Neural cell (in vitro differentiated cells): ENCODE data around the gene PCNX1. TPM values are rescaled to one million over a fixed set of nuclear protein-coding genes. Genes with fewer than 3 reads are reported as not detected.

Source experiments
- H2AFZ ChIP-seq: fragments of 200-600, 300-800 bp; sonication (generic), shearing (Covaris generic); 2 replicates; pipeline ENCODE4 v1.6.0; 2014; ENCODE audit warnings: low read depth, mild to moderate bottlenecking, antibody characterized with exemption, low read length, moderate library complexity
- H3F3A ChIP-seq: fragments of 200-600 bp; shearing (Covaris generic); 2 replicates; pipeline ENCODE4 v1.6.1; 2016; ENCODE audit warnings: mild to moderate bottlenecking, moderate library complexity, mixed read lengths, antibody characterized with exemption, low read length; ENCODE audit not compliant: insufficient read depth, poor library complexity, severe bottlenecking
- H3K27ac ChIP-seq: fragments of 200-600, 300-800 bp; sonication (generic), shearing (Covaris generic); 2 replicates; pipeline ENCODE4 v1.5.1; 2014; ENCODE audit warnings: mild to moderate bottlenecking, low read length, moderate library complexity
- H3K27me3 ChIP-seq: fragments of 300-800, 200-600 bp; sonication (generic), shearing (Covaris generic); 2 replicates; pipeline ENCODE4 v1.6.0; 2014; ENCODE audit warnings: mild to moderate bottlenecking, low read depth, low read length, moderate library complexity; ENCODE audit not compliant: insufficient read depth
- H3K36me3 ChIP-seq: fragments of 300-800, 200-600 bp; sonication (generic), shearing (Covaris generic); 2 replicates; pipeline ENCODE4 v1.5.1; 2014; ENCODE audit warnings: mild to moderate bottlenecking, antibody characterized with exemption, low read length, moderate library complexity; ENCODE audit not compliant: insufficient read depth
- H3K4me2 ChIP-seq: fragments of 300-800, 200-600 bp; sonication (generic), shearing (Covaris generic); 2 replicates; pipeline ENCODE4 v1.6.0; 2014; ENCODE audit warnings: mild to moderate bottlenecking, low read length
- H3K4me3 ChIP-seq: fragments of 300-800, 200-600 bp; sonication (generic), shearing (Covaris generic); 2 replicates; pipeline ENCODE4 v1.5.1; 2014; ENCODE audit warnings: mild to moderate bottlenecking, low read length, moderate library complexity
- H3K79me2 ChIP-seq: fragments of 200-600 bp; shearing (Covaris generic); replicated peaks from 2 replicates; pipeline ENCODE4 v1.6.0; 2014; ENCODE audit warnings: mild to moderate bottlenecking, low read length, moderate library complexity; ENCODE audit not compliant: insufficient read depth
- H3K9ac ChIP-seq: fragments of 300-800, 200-600 bp; sonication (generic), shearing (Covaris generic); 2 replicates; pipeline ENCODE4 v1.6.1; 2016; ENCODE audit warnings: mild to moderate bottlenecking, low read length, mixed read lengths
- H3K9me2 ChIP-seq: fragments of 200-600 bp; shearing (Covaris generic); 2 replicates; pipeline ENCODE4 v1.6.1; 2016; ENCODE audit warnings: mild to moderate bottlenecking, low read length, mixed read lengths; ENCODE audit not compliant: insufficient read depth
- H3K9me3 ChIP-seq: fragments of 200-600, 300-800 bp; sonication (generic), shearing (Covaris generic); 2 replicates; pipeline ENCODE4 v1.6.1; 2016; ENCODE audit warnings: mild to moderate bottlenecking, mixed run types, low read length, moderate library complexity, mixed read lengths
- H4K20me1 ChIP-seq: fragments of 200-600 bp; shearing (Covaris generic); 2 replicates; pipeline ENCODE4 v1.6.1; 2016; ENCODE audit warnings: mild to moderate bottlenecking, mixed run types; ENCODE audit not compliant: insufficient read depth
- EP300 ChIP-seq: fragments of 450-650 bp; conservative IDR thresholded peaks from 2 replicates; pipeline ENCODE4 v1.6.1; 2014; ENCODE audit warnings: antibody characterized with exemption, mild to moderate bottlenecking, moderate library complexity; ENCODE audit not compliant: poor library complexity, severe bottlenecking
- EZH2 ChIP-seq: fragments of 200-600, 300-800 bp; shearing (Covaris generic), sonication (generic); IDR thresholded peaks from 2 replicates; pipeline ENCODE4 v1.6.1; 2014; ENCODE audit warnings: antibody characterized with exemption, low read length, borderline replicate concordance, mild to moderate bottlenecking; ENCODE audit not compliant: insufficient read depth, poor library complexity, severe bottlenecking
- MXI1 ChIP-seq: fragments of 450-650 bp; conservative IDR thresholded peaks from 2 replicates; pipeline ENCODE4 v1.6.1; 2014; ENCODE audit warnings: antibody characterized with exemption, mild to moderate bottlenecking; ENCODE audit not compliant: poor library complexity, severe bottlenecking
- POLR2AphosphoS5 ChIP-seq: IDR thresholded peaks from 2 replicates; pipeline ENCODE4 v1.6.1; 2012
- RAD21 ChIP-seq: fragments of 450-650 bp; conservative IDR thresholded peaks from 2 replicates; pipeline ENCODE4 v1.6.1; 2014; ENCODE audit warnings: antibody characterized with exemption, mild to moderate bottlenecking, moderate library complexity
- SMC3 ChIP-seq: fragments of 450-650 bp; conservative IDR thresholded peaks from 2 replicates; pipeline ENCODE4 v1.6.1; 2014; ENCODE audit warnings: antibody characterized with exemption, mild to moderate bottlenecking, moderate library complexity; ENCODE audit not compliant: poor library complexity
- TAF1 ChIP-seq: IDR thresholded peaks from 2 replicates; pipeline ENCODE4 v1.6.1; 2012; ENCODE audit warnings: low read depth
- polyA plus RNA-seq: library from polyadenylated mRNA; depleted of rRNA; stranded (reverse); fragments of >200 nt; gene quantifications from 2 replicates; pipeline ENCODE4 v1.2.3, GENCODE V29; 2014
- TF ChIP-seq, protein P1 (sequence below): fragments of 450-650 bp; IDR thresholded peaks from 2 replicates; pipeline ENCODE4 v1.5.1; 2014; ENCODE audit warnings: antibody characterized with exemption, mild to moderate bottlenecking, moderate library complexity; ENCODE audit not compliant: poor library complexity, severe bottlenecking
- TF ChIP-seq, protein P2 (sequence below): IDR thresholded peaks from 2 replicates; pipeline ENCODE4 v1.6.1; 2012; ENCODE audit warnings: borderline replicate concordance

The PCNX1 gene
- polyA plus RNA-seq, 1 donor from 2014 or later, result 23.7 TPM

DNA sequence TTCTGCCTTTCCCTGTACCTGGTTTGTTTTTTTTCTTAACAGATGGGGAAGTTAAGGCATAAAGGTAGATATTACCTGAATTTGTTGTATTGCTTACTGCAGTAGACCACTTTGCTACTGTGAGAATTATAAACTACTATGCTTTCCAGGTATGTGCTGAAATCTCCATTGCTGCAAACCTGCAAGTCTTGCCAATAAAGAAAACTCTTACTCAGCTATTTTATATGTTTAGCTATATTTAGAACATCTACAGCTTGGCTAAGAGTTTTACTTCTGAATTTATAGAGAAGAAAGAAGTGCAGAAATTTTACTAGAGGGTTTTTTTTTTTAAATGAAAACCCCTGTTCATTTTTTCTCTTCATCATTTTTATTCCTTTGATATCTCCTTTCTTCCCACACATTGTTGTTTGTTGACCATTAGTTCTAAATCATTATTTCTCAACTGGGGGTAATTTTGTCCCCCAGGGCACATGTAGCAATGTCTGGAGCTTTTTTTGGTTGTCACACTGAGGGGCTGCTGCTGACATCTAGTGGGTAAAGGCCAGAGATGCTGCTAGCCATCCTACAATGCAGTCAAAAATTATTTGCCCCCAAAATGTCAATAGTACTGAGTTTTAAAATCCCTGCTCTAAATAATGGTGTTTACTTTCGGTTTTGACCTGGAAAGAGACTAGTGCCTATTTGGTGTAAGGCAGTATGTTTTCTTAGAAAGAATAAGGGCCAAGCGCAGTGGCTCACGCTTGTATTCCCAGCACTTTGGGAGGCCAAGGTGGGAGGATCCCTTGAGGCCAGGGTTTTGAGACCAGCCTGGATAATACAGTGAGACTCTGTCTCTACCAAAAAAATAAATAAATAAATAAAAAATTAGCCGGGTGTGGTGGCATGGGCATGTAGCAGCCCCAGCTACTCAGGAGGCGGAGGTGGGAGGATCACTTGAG is 48.6 kb downstream of the PCNX1 start:
- Histone ChIP-seq H3K4me2 (no peak overlapping the region), H3K36me3 (peaks cover 3% of the 10 kb centered on the region), H3K9ac (no peak overlapping the region), H2AFZ (no peak overlapping the region), H3K27me3 (no peaks in the 10 kb centered on the region), H3K9me3 (no peaks in the 10 kb centered on the region), H3K9me2 (no peaks in the 10 kb centered on the region), H3K27ac (no peak overlapping the region), H3K79me2 (peaks cover 8% of the 10 kb centered on the region), H3K4me3 (no peak overlapping the region), H3F3A (no peaks in the 10 kb centered on the region), H4K20me1 (no peaks in the 10 kb centered on the region)
- TF ChIP-seq, protein P1, sequence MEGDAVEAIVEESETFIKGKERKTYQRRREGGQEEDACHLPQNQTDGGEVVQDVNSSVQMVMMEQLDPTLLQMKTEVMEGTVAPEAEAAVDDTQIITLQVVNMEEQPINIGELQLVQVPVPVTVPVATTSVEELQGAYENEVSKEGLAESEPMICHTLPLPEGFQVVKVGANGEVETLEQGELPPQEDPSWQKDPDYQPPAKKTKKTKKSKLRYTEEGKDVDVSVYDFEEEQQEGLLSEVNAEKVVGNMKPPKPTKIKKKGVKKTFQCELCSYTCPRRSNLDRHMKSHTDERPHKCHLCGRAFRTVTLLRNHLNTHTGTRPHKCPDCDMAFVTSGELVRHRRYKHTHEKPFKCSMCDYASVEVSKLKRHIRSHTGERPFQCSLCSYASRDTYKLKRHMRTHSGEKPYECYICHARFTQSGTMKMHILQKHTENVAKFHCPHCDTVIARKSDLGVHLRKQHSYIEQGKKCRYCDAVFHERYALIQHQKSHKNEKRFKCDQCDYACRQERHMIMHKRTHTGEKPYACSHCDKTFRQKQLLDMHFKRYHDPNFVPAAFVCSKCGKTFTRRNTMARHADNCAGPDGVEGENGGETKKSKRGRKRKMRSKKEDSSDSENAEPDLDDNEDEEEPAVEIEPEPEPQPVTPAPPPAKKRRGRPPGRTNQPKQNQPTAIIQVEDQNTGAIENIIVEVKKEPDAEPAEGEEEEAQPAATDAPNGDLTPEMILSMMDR, result peak; percentile 69
- TF ChIP-seq, protein P2, sequence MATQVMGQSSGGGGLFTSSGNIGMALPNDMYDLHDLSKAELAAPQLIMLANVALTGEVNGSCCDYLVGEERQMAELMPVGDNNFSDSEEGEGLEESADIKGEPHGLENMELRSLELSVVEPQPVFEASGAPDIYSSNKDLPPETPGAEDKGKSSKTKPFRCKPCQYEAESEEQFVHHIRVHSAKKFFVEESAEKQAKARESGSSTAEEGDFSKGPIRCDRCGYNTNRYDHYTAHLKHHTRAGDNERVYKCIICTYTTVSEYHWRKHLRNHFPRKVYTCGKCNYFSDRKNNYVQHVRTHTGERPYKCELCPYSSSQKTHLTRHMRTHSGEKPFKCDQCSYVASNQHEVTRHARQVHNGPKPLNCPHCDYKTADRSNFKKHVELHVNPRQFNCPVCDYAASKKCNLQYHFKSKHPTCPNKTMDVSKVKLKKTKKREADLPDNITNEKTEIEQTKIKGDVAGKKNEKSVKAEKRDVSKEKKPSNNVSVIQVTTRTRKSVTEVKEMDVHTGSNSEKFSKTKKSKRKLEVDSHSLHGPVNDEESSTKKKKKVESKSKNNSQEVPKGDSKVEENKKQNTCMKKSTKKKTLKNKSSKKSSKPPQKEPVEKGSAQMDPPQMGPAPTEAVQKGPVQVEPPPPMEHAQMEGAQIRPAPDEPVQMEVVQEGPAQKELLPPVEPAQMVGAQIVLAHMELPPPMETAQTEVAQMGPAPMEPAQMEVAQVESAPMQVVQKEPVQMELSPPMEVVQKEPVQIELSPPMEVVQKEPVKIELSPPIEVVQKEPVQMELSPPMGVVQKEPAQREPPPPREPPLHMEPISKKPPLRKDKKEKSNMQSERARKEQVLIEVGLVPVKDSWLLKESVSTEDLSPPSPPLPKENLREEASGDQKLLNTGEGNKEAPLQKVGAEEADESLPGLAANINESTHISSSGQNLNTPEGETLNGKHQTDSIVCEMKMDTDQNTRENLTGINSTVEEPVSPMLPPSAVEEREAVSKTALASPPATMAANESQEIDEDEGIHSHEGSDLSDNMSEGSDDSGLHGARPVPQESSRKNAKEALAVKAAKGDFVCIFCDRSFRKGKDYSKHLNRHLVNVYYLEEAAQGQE, result no peak
- TF ChIP-seq SMC3 (peak; percentile 67), RAD21 (peak; percentile 76)

DNA sequence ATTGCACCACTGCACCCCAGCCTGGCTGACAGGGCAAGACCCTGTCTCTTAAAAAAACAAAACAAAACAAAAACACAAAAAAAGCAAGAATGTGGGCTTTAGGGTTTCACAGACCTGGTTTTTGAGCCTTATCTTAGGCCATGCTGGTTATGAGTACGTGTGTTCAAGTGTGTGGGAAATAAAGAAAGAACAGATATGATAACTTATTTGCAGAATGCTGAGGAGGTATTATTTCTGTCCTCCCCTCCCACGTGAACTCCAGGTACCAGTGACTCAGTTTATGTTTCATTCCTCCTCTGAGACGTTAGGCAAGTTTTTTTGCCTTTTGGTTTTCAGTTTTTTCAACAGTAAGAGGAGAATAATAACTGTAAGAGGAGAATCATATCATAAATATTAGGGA is 49.3 kb downstream of the PCNX1 start:
- Histone ChIP-seq H3K27ac (no peak overlapping the region), H3K9ac (no peak overlapping the region), H3K79me2 (peaks cover 8% of the 10 kb centered on the region), H2AFZ (no peak overlapping the region), H3K27me3 (no peaks in the 10 kb centered on the region), H3K36me3 (no peaks in the 10 kb centered on the region), H4K20me1 (no peaks in the 10 kb centered on the region), H3F3A (no peaks in the 10 kb centered on the region), H3K9me3 (no peaks in the 10 kb centered on the region), H3K4me3 (no peak overlapping the region), H3K9me2 (no peaks in the 10 kb centered on the region), H3K4me2 (no peak overlapping the region)
- TF ChIP-seq, protein P2, result no peak
- TF ChIP-seq RAD21 (no peak), SMC3 (no peak), MXI1 (no peak), EZH2 (no peak), TAF1 (no peak), POLR2AphosphoS5 (no peak), EP300 (no peak)
- TF ChIP-seq, protein P1, result no peak
